GOT3 (cell line): Measurements from ENCODE around the gene CD109.
A peak's percentile ranks its signal among the peaks of the same experiment; 100 is the strongest.
"Not testable (repeated sequence)": the region's sequence is repeated elsewhere in the genome, so short reads cannot be mapped to it uniquely, and the experiment has no call there.

ENCODE experiments used
- DNase-seq: peaks from one replicate; lab custom pipeline; 2025; ENCODE audit warnings: mixed read lengths; lab: John Stamatoyannopoulos, UW

The CD109 gene

GRCh38 chr6:73695619-73696421 is at the start of gene CD109:
TSS of gene CD109 (plus strand) at chr6:73696203. CDS start at chr6:73696216, 13 bp downstream.
- peak; percentile 77 for DNase-seq

- no peak for DNase-seq
These were observed 47.8 kb upstream of the CD109 start for GRCh38 chr6:73648166-73648565.

GRCh38 chr6:73649783-73650182 is 46.2 kb upstream of the CD109 start:
- DNase-seq, result no peak

- no peak for DNase-seq
These were observed 43.1 kb upstream of the CD109 start for GRCh38 chr6:73652637-73653570.

- DNase-seq, result peak; percentile 63
These were observed 42.2 kb upstream of the CD109 start, which contains the start of gene SLC17A5 for GRCh38 chr6:73653571-73654424. TSS of gene SLC17A5 (minus strand) at chr6:73653992. CDS start at chr6:73653886, 106 bp downstream.

GRCh38 chr6:73655341-73655917 is 40.6 kb upstream of the CD109 start:
- DNase-seq, result no peak

GRCh38 chr6:73656531-73657145 is 39.4 kb upstream of the CD109 start:
- DNase-seq, result no peak

GRCh38 chr6:73657201-73657600 is 38.8 kb upstream of the CD109 start:
- no peak for DNase-seq

GRCh38 chr6:73664701-73665100 is 31.3 kb upstream of the CD109 start:
- no peak for DNase-seq

- DNase-seq, result no peak
These were observed 30.2 kb upstream of the CD109 start for GRCh38 chr6:73665686-73666319.

GRCh38 chr6:73666393-73666792 is 29.6 kb upstream of the CD109 start:
- no peak for DNase-seq

- DNase-seq, result no peak
These were observed 28.2 kb upstream of the CD109 start for GRCh38 chr6:73667798-73668197.

GRCh38 chr6:73669005-73669404 is 27.0 kb upstream of the CD109 start:
- no peak for DNase-seq

- DNase-seq, result no peak
These were observed 23.9 kb upstream of the CD109 start for GRCh38 chr6:73671911-73672685.

- DNase-seq, result peak; percentile 15
These were observed 20.4 kb upstream of the CD109 start for GRCh38 chr6:73675466-73676098.

GRCh38 chr6:73679009-73679408 is 17.0 kb upstream of the CD109 start:
- no peak for DNase-seq

GRCh38 chr6:73679846-73680245 is 16.2 kb upstream of the CD109 start:
- DNase-seq, result not testable (repeated sequence)

GRCh38 chr6:73680289-73680918 is 15.6 kb upstream of the CD109 start:
- DNase-seq, result no peak

- not testable (repeated sequence) for DNase-seq
These were observed 12.4 kb upstream of the CD109 start for GRCh38 chr6:73683574-73683973.
